HepG2 (cell line): Measurements from ENCODE around the gene CR1L. TPM values are rescaled to one million over a fixed set of nuclear protein-coding genes. Genes with fewer than 3 reads are reported as not detected.

Experiments
- ASH2L ChIP-seq: fragments of 300-600, 200-600 bp; sonication (generic); IDR thresholded peaks from 2 replicates; pipeline ENCODE4 v1.7.0; 2017; ENCODE audit warnings: low read depth, mild to moderate bottlenecking, moderate library complexity, mixed read lengths, low read length; ENCODE audit not compliant: insufficient read length
- E2F5 ChIP-seq: sonication (generic); formaldehyde crosslinking; conservative IDR thresholded peaks from 2 replicates; pipeline ENCODE4 v1.4.0; 2020; ENCODE audit warnings: missing genetic modification reagents
- FIP1L1 ChIP-seq: fragments of 200-400 bp; formaldehyde crosslinking; IDR thresholded peaks from 2 replicates; pipeline ENCODE4 v1.6.1; 2018; ENCODE audit warnings: low read depth, mild to moderate bottlenecking, low read length, moderate library complexity, borderline replicate concordance; ENCODE audit not compliant: insufficient read depth
- FOXA1 ChIP-seq, 2 experiments: fragments of 450-650 bp in 1 of 2; sonication (generic) in 1 of 2; formaldehyde crosslinking in 1 of 2; IDR thresholded peaks; 2 replicates each; pipeline versions ENCODE4 v1.4.0 to v1.6.1; 2016 to 2020; ENCODE audit warnings: missing genetic modification reagents in 1 of 2
- FOXA3 ChIP-seq: IDR thresholded peaks from 2 replicates; pipeline ENCODE4 v1.6.1; 2016; ENCODE audit warnings: missing genetic modification reagents, missing compliant biosample characterization
- FUBP1 ChIP-seq: sonication (generic); formaldehyde crosslinking; IDR thresholded peaks from 2 replicates; pipeline ENCODE4 v1.5.1; 2020; ENCODE audit warnings: missing genetic modification reagents, mild to moderate bottlenecking, borderline replicate concordance
- HNRNPH1 ChIP-seq: fragments of 200-400 bp; formaldehyde crosslinking; optimal IDR thresholded peaks from 2 replicates; pipeline ENCODE3; 2017; ENCODE audit warnings: mild to moderate bottlenecking, low read depth, low read length
- KAT8 ChIP-seq: IDR thresholded peaks from 2 replicates; pipeline ENCODE4 v1.6.1; 2016; ENCODE audit warnings: missing genetic modification reagents, missing compliant biosample characterization
- KDM5B ChIP-seq: sonication (generic); formaldehyde crosslinking; IDR thresholded peaks from 2 replicates; pipeline ENCODE4 v1.4.0; 2020; ENCODE audit warnings: missing genetic modification reagents, mild to moderate bottlenecking, borderline replicate concordance
- KLF11 ChIP-seq: IDR thresholded peaks from 2 replicates; pipeline ENCODE4 v1.6.1; 2016; ENCODE audit warnings: missing compliant biosample characterization
- NCOA1 ChIP-seq: sonication (generic); formaldehyde crosslinking; IDR thresholded peaks from 2 replicates; pipeline ENCODE4 v1.9.0; 2021; ENCODE audit warnings: missing genetic modification reagents
- POLR2AphosphoS5 ChIP-seq: IDR thresholded peaks from 2 replicates; pipeline ENCODE4 v1.6.1; 2012; ENCODE audit warnings: low read depth, low read length
- RAD21 ChIP-seq: fragments of 450-650 bp; formaldehyde crosslinking; IDR thresholded peaks from 2 replicates; pipeline ENCODE4 v1.5.0; 2020; ENCODE audit warnings: mild to moderate bottlenecking
- RELA ChIP-seq: sonication (generic); formaldehyde crosslinking; IDR thresholded peaks from 2 replicates; pipeline ENCODE4 v1.4.0; 2020; ENCODE audit warnings: missing genetic modification reagents
- RFXAP ChIP-seq: sonication (generic); formaldehyde crosslinking; IDR thresholded peaks from 2 replicates; pipeline ENCODE4 v1.4.0; 2020; ENCODE audit warnings: missing genetic modification reagents, borderline replicate concordance
- TBL1XR1 ChIP-seq: fragments of 150-350 bp; IDR thresholded peaks from 2 replicates; pipeline ENCODE4 v1.6.1; 2014; ENCODE audit warnings: borderline replicate concordance, low read length; ENCODE audit not compliant: partially characterized antibody
- TMF1 ChIP-seq: sonication (generic); formaldehyde crosslinking; IDR thresholded peaks from 2 replicates; pipeline ENCODE4 v1.8.1; 2022; ENCODE audit warnings: low read depth, missing genetic modification reagents
- ZBTB14 ChIP-seq: sonication (generic); formaldehyde crosslinking; IDR thresholded peaks from 2 replicates; pipeline ENCODE4 v1.4.0; 2020; ENCODE audit warnings: missing genetic modification reagents
- ZBTB20 ChIP-seq: sonication (generic); formaldehyde crosslinking; IDR thresholded peaks from 2 replicates; pipeline ENCODE4 v1.8.1; 2023; ENCODE audit warnings: missing genetic modification reagents, low read depth, mild to moderate bottlenecking, borderline replicate concordance
- ZKSCAN1 ChIP-seq: fragments of 150-350 bp; IDR thresholded peaks from 2 replicates; pipeline ENCODE4 v1.6.1; 2014; ENCODE audit warnings: low read length
- ZNF138 ChIP-seq: sonication (generic); formaldehyde crosslinking; IDR thresholded peaks from 2 replicates; pipeline ENCODE4 v1.5.0; 2020; ENCODE audit warnings: mild to moderate bottlenecking, low read depth, missing genetic modification reagents
- ZNF180 ChIP-seq: sonication (generic); formaldehyde crosslinking; IDR thresholded peaks from 2 replicates; pipeline ENCODE4 v1.4.0; 2020; ENCODE audit warnings: low read depth, missing genetic modification reagents, borderline replicate concordance
- ZNF224 ChIP-seq: sonication (generic); formaldehyde crosslinking; IDR thresholded peaks from 2 replicates; pipeline ENCODE4 v1.5.0; 2020; ENCODE audit warnings: mild to moderate bottlenecking, missing genetic modification reagents
- ZNF335 ChIP-seq: sonication (generic); formaldehyde crosslinking; IDR thresholded peaks from 2 replicates; pipeline ENCODE4 v1.4.0; 2020; ENCODE audit warnings: missing genetic modification reagents
- ZNF607 ChIP-seq: sonication (generic); formaldehyde crosslinking; IDR thresholded peaks from 2 replicates; pipeline ENCODE4 v1.5.1; 2020; ENCODE audit warnings: missing genetic modification reagents, mild to moderate bottlenecking, borderline replicate concordance
- ZNF629 ChIP-seq: sonication (generic); formaldehyde crosslinking; conservative IDR thresholded peaks from 2 replicates; pipeline ENCODE4 v1.5.0; 2020; ENCODE audit warnings: missing genetic modification reagents
- ZNF737 ChIP-seq: sonication (generic); formaldehyde crosslinking; IDR thresholded peaks from 2 replicates; pipeline ENCODE4 v1.5.0; 2020; ENCODE audit warnings: missing genetic modification reagents, mild to moderate bottlenecking, borderline replicate concordance
- ZNF781 ChIP-seq: sonication (generic); formaldehyde crosslinking; IDR thresholded peaks from 2 replicates; pipeline ENCODE4 v1.5.1; 2020; ENCODE audit warnings: borderline replicate concordance, mild to moderate bottlenecking, missing genetic modification reagents; ENCODE audit errors: not compliant biosample characterization
- polyA plus RNA-seq, 8 experiments: library from polyadenylated mRNA; depleted of rRNA in 3 of 8; stranded (reverse) in 7 of 8; unstranded in 1 of 8; fragments of >200 nt; fragmentation: Illumina TruSeq in 4 of 8; extraction: Trizol in 4 of 8; gene quantifications; 2 replicates each; pipeline versions ENCODE4 v1.2.1 to v1.2.3, GENCODE V29; 2011 to 2016; ENCODE audit warnings: low read depth in 4 of 8, missing spikeins in 1 of 8, mixed read lengths in 1 of 8; ENCODE audit not compliant: insufficient read depth in 1 of 8
- total RNA-seq, 5 experiments: library from RNA; depleted of rRNA; stranded (reverse); fragments of >200 nt; fragmentation: Illumina TruSeq; extraction: Trizol; gene quantifications; 2 replicates each; pipeline ENCODE4 v1.2.3, GENCODE V29; 2016; ENCODE audit warnings: low read depth in 1 of 5

Gene CR1L
- total and polyA plus RNA-seq, 2 of the 13 experiments (the other 11 are each of a cell fraction or from before 2014, with no cell fraction given), result not detected

GRCh38 chr1:207752456-207752998 is 107.6 kb downstream of the CR1L start (continued):
- TF ChIP-seq TMF1 (CRISPR knock-in tag) (no peak), FOXA3 (CRISPR knock-in tag) (peak; percentile 61; the same call in 1 of the 2 replicates), ZNF180 (CRISPR knock-in tag) (0 out of 2 replicates have a peak, but pooled peaks have one; percentile 59), POLR2AphosphoS5 (peak; percentile 52; the same call in 1 of the 2 replicates), ZNF737 (CRISPR knock-in tag) (no peak), ZBTB14 (no peak), ZKSCAN1 (no peak), ASH2L (peak; percentile 59), KLF11 (no peak), ZNF138 (CRISPR knock-in tag) (0 out of 2 replicates have a peak, but pooled peaks have one; percentile 30), E2F5 (CRISPR knock-in tag) (no peak), ZBTB20 (CRISPR knock-in tag) (peak; percentile 60; the same call in 1 of the 2 replicates), KDM5B (CRISPR knock-in tag) (peak; percentile 54; the same call in 1 of the 2 replicates), RAD21 (CRISPR knock-in tag) (no peak), ZNF629 (CRISPR knock-in tag) (no peak; the same call in 1 of the 2 replicates), RFXAP (CRISPR knock-in tag) (peak; percentile 32; the same call in 1 of the 2 replicates), NCOA1 (no peak), FUBP1 (CRISPR knock-in tag) (no peak), TBL1XR1 (no peak), FIP1L1 (no peak), ZNF781 (CRISPR knock-in tag) (no peak), KAT8 (CRISPR knock-in tag) (no peak), FOXA1 (IDR thresholded peaks at IDR 0.05) (no peak), FOXA1 (CRISPR knock-in tag; IDR thresholded peaks at IDR 0.05) (peak; percentile 65), ZNF607 (CRISPR knock-in tag) (0 out of 2 replicates have a peak, but pooled peaks have one; percentile 62), ZNF335 (CRISPR knock-in tag) (no peak), HNRNPH1 (no peak), RELA (CRISPR knock-in tag) (no peak), ZNF224 (peak; percentile 43; the same call in 1 of the 2 replicates)
